ENCODE measurements around the gene SPRED3.
A peak's percentile ranks its signal among the peaks of the same experiment; 100 is the strongest.

The SPRED3 gene

DNA sequence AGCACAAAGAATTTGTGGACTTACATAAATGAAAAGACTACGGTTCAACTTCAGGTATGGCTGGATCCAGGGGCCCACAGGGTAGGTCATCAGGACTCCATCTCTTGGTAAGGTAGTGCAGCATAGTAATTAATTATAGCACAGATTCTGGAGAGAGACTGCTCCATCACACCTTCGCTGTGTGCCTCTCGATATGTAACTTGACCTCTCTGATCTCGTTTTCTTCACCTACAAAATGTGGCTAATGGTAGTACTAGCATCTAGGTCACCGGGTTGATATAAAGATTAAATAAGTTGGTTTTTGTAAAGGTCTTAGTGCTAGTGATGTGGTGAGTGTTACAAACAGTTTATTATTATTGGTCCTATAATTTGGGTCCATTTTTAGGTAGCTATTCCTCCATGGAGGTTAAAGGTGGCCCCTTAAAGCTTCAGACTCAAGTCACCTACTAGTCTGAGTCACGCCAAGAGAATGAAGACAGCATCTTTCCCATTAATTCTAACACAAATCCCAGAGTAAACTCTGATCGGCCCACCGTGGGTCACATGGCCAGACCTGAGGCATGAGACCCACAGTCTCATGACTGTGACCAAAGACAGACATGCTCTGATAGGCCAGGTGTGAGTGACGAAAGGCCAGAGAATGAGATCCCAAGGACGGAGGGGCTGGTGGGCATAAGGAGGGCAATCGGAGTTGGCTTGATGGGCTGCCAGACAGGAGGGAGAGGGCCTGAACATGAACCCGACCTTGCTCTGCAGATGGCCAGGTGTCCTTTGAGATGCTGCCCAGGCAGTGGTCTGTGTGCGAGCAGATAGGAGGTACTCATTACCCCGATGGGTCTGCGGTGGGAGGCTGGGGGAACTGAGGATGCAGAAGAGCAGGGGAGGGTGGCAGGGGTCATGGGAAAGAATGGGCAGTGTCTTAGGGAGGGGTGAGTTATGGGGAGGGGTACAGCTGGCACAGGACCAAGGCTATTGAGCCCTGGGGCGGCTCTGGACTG lies 32.5 kb upstream of the SPRED3 start:
- H3K4me3 ChIP-seq = no peak overlapping the region
- TF ChIP-seq, protein P1, sequence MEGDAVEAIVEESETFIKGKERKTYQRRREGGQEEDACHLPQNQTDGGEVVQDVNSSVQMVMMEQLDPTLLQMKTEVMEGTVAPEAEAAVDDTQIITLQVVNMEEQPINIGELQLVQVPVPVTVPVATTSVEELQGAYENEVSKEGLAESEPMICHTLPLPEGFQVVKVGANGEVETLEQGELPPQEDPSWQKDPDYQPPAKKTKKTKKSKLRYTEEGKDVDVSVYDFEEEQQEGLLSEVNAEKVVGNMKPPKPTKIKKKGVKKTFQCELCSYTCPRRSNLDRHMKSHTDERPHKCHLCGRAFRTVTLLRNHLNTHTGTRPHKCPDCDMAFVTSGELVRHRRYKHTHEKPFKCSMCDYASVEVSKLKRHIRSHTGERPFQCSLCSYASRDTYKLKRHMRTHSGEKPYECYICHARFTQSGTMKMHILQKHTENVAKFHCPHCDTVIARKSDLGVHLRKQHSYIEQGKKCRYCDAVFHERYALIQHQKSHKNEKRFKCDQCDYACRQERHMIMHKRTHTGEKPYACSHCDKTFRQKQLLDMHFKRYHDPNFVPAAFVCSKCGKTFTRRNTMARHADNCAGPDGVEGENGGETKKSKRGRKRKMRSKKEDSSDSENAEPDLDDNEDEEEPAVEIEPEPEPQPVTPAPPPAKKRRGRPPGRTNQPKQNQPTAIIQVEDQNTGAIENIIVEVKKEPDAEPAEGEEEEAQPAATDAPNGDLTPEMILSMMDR (IDR thresholded peaks at IDR 0.05) = no peak

DNA sequence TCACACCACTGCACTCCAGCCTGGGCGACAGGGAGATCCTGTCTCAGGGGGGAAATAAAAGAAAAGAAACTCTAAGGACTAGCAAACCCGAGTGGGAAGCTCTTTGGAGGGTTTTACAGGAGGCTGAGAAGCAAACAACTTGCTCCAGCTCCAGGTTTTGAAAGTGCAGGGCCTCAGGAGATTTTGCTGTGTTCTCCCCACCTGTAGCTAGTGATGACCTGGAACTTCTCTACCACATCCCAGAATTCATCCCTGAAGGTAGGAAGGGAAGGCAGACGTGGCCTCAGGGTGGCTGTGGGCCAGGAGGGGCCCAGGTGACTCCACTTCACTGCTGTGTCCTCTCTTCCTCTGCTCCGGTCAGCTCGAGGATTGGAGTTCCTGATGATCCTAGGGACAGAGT lies 30.4 kb upstream of the SPRED3 start:
- Histone ChIP-seq H3K4me3 (no peak overlapping the region), H3K27ac (no peak overlapping the region)
- DNase-seq (ENCODE audit: low spot score) = no peak
- TF ChIP-seq, protein P1 (IDR thresholded peaks at IDR 0.05) = no peak

More for the DNA sequence above, 32.5 kb upstream of the SPRED3 start:
- no peak overlapping the region for H3K27ac ChIP-seq
- DNase-seq (ENCODE audit: low spot score) = no peak

DNA sequence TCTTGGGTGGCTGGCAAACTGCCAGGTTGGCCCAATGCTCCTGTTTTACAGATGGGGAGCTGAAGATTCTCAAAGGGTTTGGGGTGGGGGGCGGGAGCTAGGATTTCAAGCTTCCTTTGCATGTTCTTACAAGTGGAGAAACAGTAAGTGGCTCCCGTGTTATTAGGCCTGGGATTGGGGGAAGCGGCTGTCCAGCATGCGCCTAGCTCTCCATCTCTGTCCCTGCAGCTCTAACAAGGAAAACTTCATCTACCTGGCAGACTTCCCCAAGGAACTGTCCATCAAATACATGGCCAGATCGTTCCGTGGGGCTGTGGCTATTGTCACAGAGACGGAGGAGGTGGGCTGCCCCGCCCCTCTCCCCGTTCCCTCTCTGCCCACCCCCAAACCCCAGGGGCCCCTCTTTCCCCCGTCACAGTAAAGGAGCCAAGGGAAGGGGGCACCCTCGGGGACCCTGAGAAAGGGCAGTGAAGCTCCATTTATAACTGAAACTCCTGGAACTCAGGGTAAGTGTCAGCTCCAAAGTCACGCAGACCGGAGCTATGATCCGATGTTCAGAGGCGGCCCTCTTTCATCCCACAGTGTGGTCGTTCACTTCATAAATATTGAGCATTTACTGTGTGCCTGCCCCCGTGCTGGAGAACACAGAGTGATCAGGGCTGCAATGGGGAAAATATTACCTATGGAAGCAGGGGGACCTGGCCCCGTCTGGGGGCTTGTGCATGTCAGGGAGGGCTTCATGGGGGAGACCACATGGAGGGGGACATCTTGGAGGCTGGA lies 29.1 kb upstream of the SPRED3 start:
- no peak overlapping the region for H3K27ac ChIP-seq
- TF ChIP-seq, protein P1 (IDR thresholded peaks at IDR 0.05) = no peak
- DNase-seq (ENCODE audit: low spot score) = no peak
- H3K4me3 ChIP-seq = no peak overlapping the region

DNA sequence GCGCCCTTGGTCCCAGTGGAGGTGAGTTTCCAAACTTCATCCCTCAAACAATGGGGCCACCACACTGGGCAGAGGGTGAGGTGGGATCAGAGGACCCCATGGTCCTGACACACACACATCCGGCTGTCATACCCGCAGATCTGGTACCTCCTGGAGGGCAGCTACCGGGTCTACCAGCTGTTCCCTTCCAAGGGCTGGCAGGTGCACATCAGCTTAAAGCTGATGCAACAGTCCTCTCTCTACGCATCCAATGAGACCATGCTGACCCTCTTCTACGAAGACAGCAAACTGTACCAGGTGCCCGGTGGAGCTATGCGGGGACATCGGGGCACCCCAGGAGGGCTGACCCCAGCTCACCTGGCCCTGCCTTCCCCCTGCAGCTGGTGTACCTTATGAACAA lies 28.1 kb upstream of the SPRED3 start:
- DNase-seq (ENCODE audit: low spot score) = no peak
- TF ChIP-seq, protein P1 (IDR thresholded peaks at IDR 0.05) = no peak
- Histone ChIP-seq H3K4me3 (no peak overlapping the region), H3K27ac (no peak overlapping the region)

DNA sequence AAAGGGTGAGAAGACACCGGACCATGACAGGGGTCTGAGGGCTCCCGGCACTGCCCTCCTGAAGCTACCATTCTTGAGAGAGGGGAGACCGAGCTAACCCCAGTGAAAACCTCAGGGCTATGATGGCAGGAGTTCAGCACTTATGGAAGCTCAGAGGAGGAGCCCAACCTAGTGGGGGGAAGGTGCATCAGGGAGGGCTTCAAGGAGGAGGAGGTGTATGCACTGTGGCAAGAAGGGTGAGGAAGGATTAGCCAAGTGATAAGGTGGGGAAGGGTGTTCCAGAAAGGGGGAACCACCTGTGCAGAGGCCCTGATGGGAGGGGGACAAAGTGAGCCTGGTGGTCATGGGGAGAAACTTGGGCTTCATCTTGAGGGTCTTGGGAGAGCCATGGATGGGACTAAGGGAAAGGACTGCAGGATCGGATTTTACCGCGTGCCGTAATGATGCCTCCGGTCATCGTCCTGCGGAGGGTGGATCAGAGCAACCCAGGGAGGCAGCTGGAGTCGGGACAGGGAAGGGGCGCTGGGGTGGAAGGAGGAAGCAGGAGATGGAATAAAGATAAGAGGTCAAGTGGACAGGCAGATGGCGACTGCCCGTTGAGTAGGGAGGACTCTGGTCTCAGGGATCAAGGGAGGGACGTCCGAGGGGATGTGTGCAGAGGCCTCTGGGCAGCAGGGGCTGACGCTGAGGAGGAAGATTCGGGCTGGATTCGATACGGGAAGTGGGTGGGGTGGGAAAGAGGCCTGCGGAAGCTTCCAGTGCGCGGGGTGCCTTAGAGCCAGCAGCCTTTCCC lies 27.5 kb upstream of the SPRED3 start:
- TF ChIP-seq, protein P1 (IDR thresholded peaks at IDR 0.05) = no peak
- Histone ChIP-seq H3K27ac (no peak overlapping the region), H3K4me3 (peak overlapping the region; percentile 79)
- no peak for DNase-seq (ENCODE audit: low spot score)

DNA sequence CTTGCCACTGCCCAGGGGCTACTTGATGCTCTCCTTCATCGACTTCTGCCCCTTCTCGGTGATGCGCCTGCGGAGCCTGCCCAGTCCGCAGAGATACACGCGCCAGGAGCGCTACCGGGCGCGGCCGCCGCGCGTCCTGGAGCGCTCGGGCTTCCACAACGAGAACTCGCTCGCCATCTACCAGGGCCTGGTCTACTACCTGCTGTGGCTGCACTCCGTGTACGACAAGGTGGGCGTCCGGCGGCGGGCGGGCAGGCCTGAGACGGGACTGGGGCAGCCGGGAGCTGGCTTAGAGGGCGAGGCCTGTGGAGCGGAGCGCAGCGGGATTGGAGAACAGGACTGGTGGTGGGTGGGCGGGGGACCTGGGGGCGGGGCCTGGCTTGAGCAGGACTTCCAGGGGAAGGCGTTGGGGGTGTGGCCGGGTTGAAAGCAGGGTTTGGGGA lies 26.8 kb upstream of the SPRED3 start:
- DNase-seq (ENCODE audit: low spot score) = no peak
- H3K4me3 ChIP-seq = peak overlapping the region; percentile 79
- H3K27ac ChIP-seq = peak overlapping the region in 1 of 2 donors; percentile 62
- TF ChIP-seq, protein P1 (IDR thresholded peaks at IDR 0.05) = no peak
